Kidney (tissue), 14 donors: ENCODE measurements around the gene HSD17B12. TPM values are rescaled to one million over a fixed set of nuclear protein-coding genes. Genes with fewer than 3 reads are reported as not detected.

Experiments used
- DNase-seq, 5 donors: peaks; one replicate each; pipeline ENCODE4 v3.0.0-alpha.2; 2013 to 2020
- FAIRE-seq: peaks from 2 replicates; lab custom pipeline; 2012; peaks lifted over from hg19 to GRCh38; lab: Jason Lieb, UNC
- H3K27ac ChIP-seq, 2 donors: one replicate each; pipeline ENCODE4 v1.7.0; 2013; ENCODE audit warnings: low read depth in 2 of 2, low read length in 2 of 2, inconsistent platforms in 1 of 2
- H3K27me3 ChIP-seq: one replicate; pipeline ENCODE4 v1.7.1; 2013; ENCODE audit warnings: low read length, inconsistent platforms; ENCODE audit not compliant: control insufficient read depth, insufficient read depth
- H3K36me3 ChIP-seq, 3 donors: one replicate each; pipeline versions ENCODE4 v1.7.0 to v1.7.1; 2013; ENCODE audit warnings: low read length in 3 of 3, control low read depth in 1 of 3, inconsistent platforms in 1 of 3; ENCODE audit not compliant: insufficient read depth in 3 of 3, control insufficient read depth in 2 of 3
- H3K4me1 ChIP-seq, 3 donors: one replicate each; pipeline versions ENCODE4 v1.7.0 to v1.7.1; 2013; ENCODE audit warnings: low read length in 3 of 3, inconsistent platforms in 1 of 3, low read depth in 1 of 3; ENCODE audit not compliant: control insufficient read depth in 2 of 3, insufficient read depth in 2 of 3
- H3K4me3 ChIP-seq, 3 donors: one replicate each; pipeline versions ENCODE4 v1.7.0 to v1.8.1; 2013; ENCODE audit warnings: low read length in 3 of 3, control low read depth in 1 of 3, inconsistent platforms in 1 of 3
- H3K9ac ChIP-seq, 3 donors: one replicate each; pipeline versions ENCODE4 v1.7.0 to v1.7.1; 2013; ENCODE audit warnings: low read length in 3 of 3, control low read depth in 1 of 3, inconsistent platforms in 1 of 3
- H3K9me3 ChIP-seq, 3 donors: one replicate each; pipeline versions ENCODE4 v1.7.0 to v1.7.1; 2013; ENCODE audit warnings: low read length in 3 of 3, control low read depth in 1 of 3, inconsistent platforms in 1 of 3; ENCODE audit not compliant: control insufficient read depth in 2 of 3, insufficient read depth in 1 of 3
- CTCF ChIP-seq: IDR thresholded peaks from 3 replicates; pipeline ENCODE4 v1.5.1; 2012; ENCODE audit warnings: mild to moderate bottlenecking, moderate library complexity, borderline replicate concordance; ENCODE audit not compliant: insufficient read depth; ENCODE audit errors: extremely low read depth
- intact Hi-C: fragments of 100-400 bp; cut with DNase I; formaldehyde crosslinking; loops from one replicate; pipeline ENCODE4 v1.11.1; 2022
- polyA plus RNA-seq: library from polyadenylated mRNA; stranded (reverse); fragments of 350-450 nt; fragmentation: Illumina TruSeq; extraction: RNeasy Lipid Tissue Mini Kit (QIAGEN cat#74804); gene quantifications from one replicate; pipeline ENCODE4 v1.2.3, GENCODE V29; 2014; ENCODE audit warnings: low read depth, low replicate concordance; ENCODE audit not compliant: insufficient read depth
- total RNA-seq: library from RNA; stranded (reverse); fragmentation: NEBNext Ultra II Directional; extraction: Animal tissue kit (Norgen Biotek cat#: 25700); gene quantifications from one replicate; pipeline ENCODE4 v1.2.1, GENCODE V29; 2021
- donor health status: control.
- donor health status: control.
- donor health status: control.
- donor health status: control.
- donor health status: control.
- donor health status: DM: yes; HTN: yes; CAD: no.
- donor health status: Normal renal cell carcinoma (clear cell type).

HSD17B12 gene
- total and polyA plus RNA-seq, 2 donors from 2014 or later = 76.9 to 100 TPM

- intact Hi-C loops = no loop called here
- no peak for FAIRE-seq
- Histone ChIP-seq H3K4me1 (no peaks in the 10 kb centered on the region), H3K36me3 (peaks cover 0 to 2% (median 0%) of the 10 kb centered on the region in 3 donors), H3K27me3 (no peaks in the 10 kb centered on the region), H3K9ac (no peak overlapping the region), H3K4me3 (no peak overlapping the region), H3K9me3 (peaks cover 0 to 3% (median 0%) of the 10 kb centered on the region in 3 donors), H3K27ac (no peak overlapping the region)
- no peak for DNase-seq
- no peak for TF ChIP-seq CTCF
Measured at GRCh38 chr11:43723617-43724016, 43.1 kb downstream of the HSD17B12 start.

- intact Hi-C loops = no loop called here
- DNase-seq = no peak
- Histone ChIP-seq H3K9ac (no peak overlapping the region), H3K4me1 (peaks cover 0 to 3% (median 0%) of the 10 kb centered on the region in 3 donors), H3K9me3 (no peaks in the 10 kb centered on the region), H3K4me3 (no peak overlapping the region), H3K27me3 (no peaks in the 10 kb centered on the region), H3K27ac (no peak overlapping the region), H3K36me3 (peaks cover 0 to 8% (median 0%) of the 10 kb centered on the region in 3 donors)
- no peak for TF ChIP-seq CTCF
- no peak for FAIRE-seq
Measured at GRCh38 chr11:43732225-43732624, 51.7 kb downstream of the HSD17B12 start.

- peaks cover 0 to 8% (median 0%) of the 10 kb centered on the region in 3 donors for H3K36me3 ChIP-seq
- intact Hi-C loops = no loop called here
- H3K4me3 ChIP-seq = no peak overlapping the region
- peaks cover 0 to 3% (median 0%) of the 10 kb centered on the region in 3 donors for H3K4me1 ChIP-seq
- no peaks in the 10 kb centered on the region for H3K9me3 ChIP-seq
- no peaks in the 10 kb centered on the region for H3K27me3 ChIP-seq
- H3K27ac ChIP-seq = no peak overlapping the region
- DNase-seq = no peak
- no peak for TF ChIP-seq CTCF
- FAIRE-seq = no peak
- H3K9ac ChIP-seq = no peak overlapping the region
Measured at GRCh38 chr11:43734256-43734655, 53.7 kb downstream of the HSD17B12 start.

DNA sequence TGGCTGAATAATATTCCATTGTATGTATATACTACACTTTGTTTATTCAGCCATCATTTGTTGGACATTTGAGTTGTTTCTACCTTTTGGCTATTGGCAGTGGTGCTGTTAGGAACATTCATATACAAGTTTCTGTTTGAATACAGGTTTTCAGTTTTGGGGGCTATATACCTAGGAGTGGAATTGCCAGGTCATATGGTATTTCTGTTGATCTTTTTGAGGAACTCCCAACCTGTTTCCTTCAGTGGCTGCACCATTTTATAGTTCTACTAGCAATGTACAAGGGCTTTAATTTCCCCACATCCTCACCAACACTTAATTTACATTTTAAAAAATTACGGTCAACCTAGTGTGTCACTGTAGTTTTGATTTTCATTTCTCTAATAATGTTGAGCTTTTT lies 54.6 kb downstream of the HSD17B12 start:
- no peak for TF ChIP-seq CTCF
- FAIRE-seq (no peak), DNase-seq (no peak)
- no peaks in the 10 kb centered on the region for H3K9me3 ChIP-seq
- peaks cover 0 to 8% (median 0%) of the 10 kb centered on the region in 3 donors for H3K36me3 ChIP-seq
- intact Hi-C loops = no loop called here
- H3K4me1 ChIP-seq = peaks cover 0 to 3% (median 0%) of the 10 kb centered on the region in 3 donors
- no peak overlapping the region for H3K4me3 ChIP-seq
- H3K27me3 ChIP-seq = no peaks in the 10 kb centered on the region
- H3K9ac ChIP-seq = no peak overlapping the region
- H3K27ac ChIP-seq = no peak overlapping the region
